Ishikawa (cell line): ENCODE measurements around the gene FOXP1.
A peak's percentile ranks its signal among the peaks of the same experiment; 100 is the strongest.

ENCODE experiments used
- CEBPB ChIP-seq: IDR thresholded peaks from 2 replicates; pipeline ENCODE4 v1.6.1; 2012
- EGR1 ChIP-seq: IDR thresholded peaks from 2 replicates; pipeline ENCODE4 v1.6.1; 2012
- EP300 ChIP-seq: IDR thresholded peaks from 2 replicates; pipeline ENCODE4 v1.6.1; 2012; ENCODE audit warnings: borderline replicate concordance
- FOXM1 ChIP-seq: IDR thresholded peaks from 2 replicates; pipeline ENCODE4 v1.6.1; 2012; ENCODE audit warnings: low read depth, borderline replicate concordance
- RAD21 ChIP-seq: IDR thresholded peaks from 2 replicates; pipeline ENCODE4 v1.6.1; 2012; ENCODE audit warnings: low read depth
- TCF12 ChIP-seq: IDR thresholded peaks from 2 replicates; pipeline ENCODE4 v1.6.1; 2012; ENCODE audit warnings: low read depth
- TEAD4 ChIP-seq: IDR thresholded peaks from 2 replicates; pipeline ENCODE4 v1.6.1; 2012

GRCh38 chr3:71062037-71062932, 521.2 kb downstream of the FOXP1 start:
- TF ChIP-seq RAD21 (no peak), TEAD4 (no peak), FOXM1 (no peak), EGR1 (no peak), EP300 (no peak), CEBPB (peak; percentile 95), TCF12 (no peak)
